Stimulated activated CD4-positive, alpha-beta T cell treated with anti-CD3 and anti-CD28 coated beads, Interleukin-2, amount 100 ng/mL, for 48 hours (primary cell): ENCODE data around the gene SYNGR3.
"Not testable (repeated sequence)": the region's sequence is repeated elsewhere in the genome, so short reads cannot be mapped to it uniquely, and the experiment has no call there.

Experiments used
- DNase-seq, 2 donors: peaks; one replicate each; pipeline ENCODE4 v3.0.0-alpha.2; 2020

SYNGR3 gene

DNA sequence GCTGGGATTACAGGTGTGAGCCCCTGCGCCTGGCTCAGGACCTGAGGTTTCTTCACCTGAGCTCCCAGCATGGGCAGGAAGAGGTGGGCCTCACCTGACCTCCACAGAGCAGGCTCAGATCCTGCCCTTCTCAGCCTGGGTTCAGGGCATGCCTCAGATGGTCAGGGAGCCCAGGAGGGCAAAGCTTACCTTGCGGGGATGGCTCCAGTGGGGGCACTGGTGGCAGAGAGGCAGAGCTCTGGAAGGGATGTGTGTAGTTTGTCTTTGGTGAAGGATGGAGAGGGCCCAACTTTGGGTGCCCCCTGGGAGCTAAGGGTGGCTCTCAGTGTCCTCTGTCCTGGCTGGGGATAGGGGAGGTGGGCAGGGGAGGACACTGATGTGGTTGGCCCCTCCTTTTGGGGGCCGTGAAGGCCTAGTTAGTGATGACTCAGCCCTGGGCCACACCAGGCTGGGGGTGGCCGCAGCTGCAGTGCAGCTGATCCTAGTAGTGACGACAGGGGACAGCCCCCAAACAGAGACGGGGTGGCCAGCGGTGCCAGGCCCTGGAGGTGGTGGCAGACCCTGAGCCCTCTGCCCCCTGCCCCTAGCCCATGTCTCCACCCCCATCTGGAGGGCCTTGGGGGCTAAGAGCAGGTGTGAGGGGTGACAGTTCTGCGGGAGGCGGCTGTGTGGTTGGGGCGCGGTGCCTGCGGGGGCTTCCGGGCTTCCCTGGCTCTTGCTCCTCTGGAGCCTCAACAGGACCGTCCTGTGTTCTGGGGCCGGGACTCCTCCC, 42.7 kb downstream of the SYNGR3 start:
- no peak for DNase-seq

- no peak for DNase-seq
Measured at GRCh38 chr16:2033057-2033908, 43.5 kb downstream of the SYNGR3 start.

DNA sequence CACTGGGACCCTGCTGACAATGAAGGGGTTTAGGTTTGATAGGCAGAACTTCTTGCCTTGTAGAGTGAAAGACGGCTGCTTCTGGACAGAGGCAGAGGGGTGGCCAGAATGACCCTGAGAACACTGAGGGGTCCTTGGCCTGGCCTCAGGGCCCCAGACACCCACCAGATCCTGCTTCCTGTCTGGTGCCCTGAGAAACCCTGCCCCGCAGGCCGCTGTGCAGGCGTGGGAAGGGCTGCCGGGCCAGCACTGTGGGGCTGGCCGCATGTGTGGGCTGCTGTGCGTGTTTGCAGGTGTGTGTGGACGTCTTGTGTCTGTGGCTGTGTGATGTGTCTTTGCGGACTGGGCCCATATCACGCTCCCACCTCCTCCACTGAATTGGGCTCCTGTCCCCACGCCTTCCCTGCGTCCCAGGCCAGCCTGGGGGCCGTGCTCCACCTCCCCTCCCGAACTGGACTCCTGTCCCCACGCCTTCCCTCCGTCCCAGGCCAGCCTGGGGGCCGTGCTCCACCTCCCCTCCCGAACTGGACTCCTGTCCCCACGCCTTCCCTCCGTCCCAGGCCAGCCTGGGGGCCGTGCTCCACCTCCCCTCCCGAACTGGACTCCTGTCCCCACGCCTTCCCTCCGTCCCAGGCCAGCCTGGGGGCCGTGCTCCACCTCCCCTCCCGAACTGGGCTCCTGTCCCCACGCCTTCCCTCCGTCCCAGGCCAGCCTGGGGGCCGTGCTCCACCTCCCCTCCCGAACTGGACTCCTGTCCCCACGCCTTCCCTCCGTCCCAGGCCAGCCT, 44.3 kb downstream of the SYNGR3 start:
- not testable (repeated sequence) for DNase-seq

GRCh38 chr16:2034696-2035430, 45.1 kb downstream of the SYNGR3 start:
- no peak for DNase-seq

DNA sequence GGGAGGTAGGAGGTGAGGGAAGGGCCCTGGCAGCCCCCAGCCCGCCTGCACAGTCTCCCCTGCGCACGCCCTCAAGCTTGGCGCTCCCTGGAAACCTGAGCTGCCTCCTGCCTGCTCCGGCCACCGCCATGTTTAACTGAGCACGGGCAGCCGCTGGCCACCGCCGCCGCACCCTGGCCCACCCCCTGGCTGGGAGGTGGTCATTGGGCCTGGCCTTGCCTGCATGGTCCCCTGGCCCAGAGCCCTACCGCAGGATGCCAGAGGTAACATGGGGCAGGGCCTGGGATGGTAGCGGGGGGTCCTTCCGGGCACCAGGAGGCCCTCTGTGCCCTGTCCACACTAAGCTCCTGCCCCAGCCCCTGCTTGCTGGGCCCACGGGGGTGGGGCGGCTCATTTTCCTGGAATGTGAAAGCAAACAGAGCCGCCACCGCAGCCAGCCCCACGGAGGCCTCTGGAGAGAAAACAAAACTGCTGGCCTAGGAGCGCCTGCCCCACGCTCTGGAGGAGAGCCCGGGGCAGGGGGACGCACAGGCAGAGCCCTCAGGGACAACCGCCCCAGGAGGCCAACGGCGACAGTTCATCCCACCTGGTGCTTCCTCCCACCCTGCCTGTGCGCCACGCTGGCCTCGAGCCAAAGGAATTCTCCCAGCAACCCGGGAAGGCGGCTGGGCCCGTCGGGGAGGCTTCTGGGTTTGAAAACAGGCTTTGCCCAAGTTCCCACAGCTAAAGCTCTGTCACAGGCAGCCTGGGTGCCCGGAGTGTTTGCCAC, 45.8 kb downstream of the SYNGR3 start:
- DNase-seq: no peak

- no peak for DNase-seq
Measured at GRCh38 chr16:2036200-2036966, 46.6 kb downstream of the SYNGR3 start.

GRCh38 chr16:2037115-2037514, 47.3 kb downstream of the SYNGR3 start:
- DNase-seq: no peak

DNA sequence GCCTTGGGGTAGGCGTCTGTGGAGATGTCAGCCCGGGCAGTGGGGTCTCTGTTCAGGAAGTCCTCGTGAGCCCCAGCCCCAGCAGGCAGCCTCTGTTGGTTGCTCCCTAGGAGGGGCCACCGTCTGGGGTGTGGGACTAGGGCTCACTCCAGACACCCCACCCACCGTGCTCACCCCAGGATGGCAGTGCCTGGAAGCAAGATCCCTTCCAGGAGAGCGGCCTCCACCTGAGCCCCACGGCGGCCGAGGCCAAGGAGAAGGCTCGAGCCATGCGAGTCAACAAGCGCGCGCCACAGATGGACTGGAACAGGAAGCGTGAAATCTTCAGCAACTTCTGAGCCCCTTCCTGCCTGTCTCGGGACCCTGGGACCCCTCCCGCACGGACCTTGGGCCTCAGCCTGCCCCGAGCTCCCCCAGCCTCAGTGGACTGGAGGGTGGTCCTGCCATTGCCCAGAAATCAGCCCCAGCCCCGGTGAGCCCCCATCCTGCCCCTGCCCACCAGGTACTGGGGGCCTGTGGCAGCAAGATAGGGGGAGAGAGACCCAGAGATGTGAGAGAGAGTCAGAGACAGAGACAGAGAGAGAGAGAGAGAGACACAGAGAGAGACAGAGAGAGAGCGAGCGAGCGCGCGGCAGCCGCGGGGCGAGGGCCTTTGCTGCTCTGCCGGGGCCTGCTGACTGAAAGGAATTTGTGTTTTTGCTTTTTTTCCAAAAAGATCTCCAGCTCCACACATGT, 48.0 kb downstream of the SYNGR3 start:
- no peak for DNase-seq

- DNase-seq: no peak
Measured at GRCh38 chr16:2038382-2039231, 48.8 kb downstream of the SYNGR3 start.

GRCh38 chr16:2039274-2040031, 49.7 kb downstream of the SYNGR3 start:
- no peak for DNase-seq

GRCh38 chr16:2040041-2040786, 50.4 kb downstream of the SYNGR3 start:
- DNase-seq: no peak

- no peak for DNase-seq
Measured at GRCh38 chr16:2040787-2041522, 51.2 kb downstream of the SYNGR3 start.

DNA sequence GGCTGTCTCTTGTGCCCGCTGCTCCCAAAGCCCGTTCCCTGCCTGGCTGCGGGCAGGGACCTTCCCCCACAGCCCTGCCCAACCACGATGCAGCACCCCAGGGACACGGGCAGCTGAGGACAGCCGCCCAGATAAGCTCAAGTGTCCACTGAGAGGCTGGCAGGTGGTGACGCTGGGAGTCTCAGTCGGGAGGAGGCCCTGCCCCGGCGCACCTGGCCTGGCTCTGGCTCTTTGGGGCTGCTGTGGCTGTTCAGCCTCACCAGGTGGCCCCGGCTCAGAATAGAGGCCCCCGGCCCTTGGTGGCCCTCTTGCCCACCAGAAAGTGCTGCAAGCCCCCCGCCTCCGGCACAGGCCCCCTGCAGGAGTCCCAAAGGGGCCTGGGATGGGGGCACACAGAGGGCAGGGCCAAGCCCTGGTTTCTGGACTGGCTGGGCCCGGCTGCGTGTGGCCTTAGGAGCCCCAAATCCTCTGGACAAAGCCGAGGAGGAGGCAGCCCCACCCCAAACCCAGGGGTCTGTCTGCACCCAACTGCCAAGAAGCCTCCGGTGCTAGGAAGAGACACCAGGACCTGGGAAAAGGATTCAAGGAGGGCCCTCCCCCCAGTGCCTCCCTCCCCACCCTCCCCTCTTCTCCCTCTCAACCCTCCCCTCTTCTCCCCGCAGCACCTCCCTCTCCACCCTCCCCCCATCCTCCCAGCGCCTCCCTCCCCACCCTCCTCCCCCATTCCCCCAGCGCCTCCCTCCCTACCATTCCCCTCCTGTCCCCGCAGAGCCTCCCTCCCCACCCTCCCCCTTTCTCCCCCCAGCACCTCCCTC, 52.6 kb downstream of the SYNGR3 start:
- DNase-seq: no peak

DNA sequence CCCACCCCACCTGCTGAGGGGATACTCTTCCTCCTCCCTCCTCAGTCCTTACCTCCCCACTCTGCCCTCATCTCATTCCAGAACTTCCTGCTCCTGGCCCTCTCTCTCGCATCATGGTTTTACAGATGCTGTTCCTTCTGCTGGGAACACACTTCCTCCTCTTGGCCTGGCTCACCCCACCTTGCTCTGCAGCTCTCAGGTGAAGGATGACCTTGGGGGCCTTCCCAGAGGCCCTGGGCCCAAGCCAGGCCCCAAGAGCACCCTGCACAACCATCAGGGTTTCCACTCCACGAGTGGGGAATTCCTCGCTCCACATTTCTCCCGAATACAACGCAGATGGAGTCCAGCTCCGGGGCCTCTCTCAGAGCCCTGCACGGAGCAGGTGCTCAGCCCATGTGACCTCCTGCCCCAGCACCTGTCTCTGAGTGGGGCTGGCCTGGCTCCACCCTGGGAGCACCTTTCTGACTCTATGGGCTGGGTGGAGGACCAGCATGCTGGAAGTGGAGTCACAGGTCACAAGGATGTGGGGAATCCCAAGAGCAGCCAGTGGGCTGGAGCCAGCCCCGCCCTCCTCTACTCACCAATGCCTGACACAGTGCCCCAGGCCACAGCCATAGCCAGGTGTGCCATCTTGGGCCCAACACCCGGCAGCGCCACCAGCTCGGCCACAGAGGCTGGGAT, 53.4 kb downstream of the SYNGR3 start:
- no peak for DNase-seq
